DOHH2 (cell line): Measurements from ENCODE around the gene IRF9.

Source experiments
- H3F3A ChIP-seq: fragments of 200-600 bp; sonication (generic), shearing (Covaris generic); 2 replicates; pipeline ENCODE4 v1.6.0; 2016; ENCODE audit warnings: antibody characterized with exemption, mild to moderate bottlenecking; ENCODE audit not compliant: control insufficient read depth, insufficient read depth
- H3K27ac ChIP-seq: fragments of 200-600 bp; sonication (generic); 2 replicates; pipeline ENCODE4 v1.5.1; 2014; ENCODE audit warnings: low read depth, mild to moderate bottlenecking, low read length, moderate library complexity
- H3K27me3 ChIP-seq: fragments of 200-600 bp; sonication (generic); 2 replicates; pipeline ENCODE4 v1.6.1; 2014; ENCODE audit warnings: mild to moderate bottlenecking, low read length, mixed read lengths; ENCODE audit not compliant: control insufficient read depth
- H3K36me3 ChIP-seq: fragments of 200-600 bp; sonication (generic); 2 replicates; pipeline ENCODE4 v1.6.1; 2014; ENCODE audit warnings: mild to moderate bottlenecking, low read length, moderate library complexity, mixed read lengths; ENCODE audit not compliant: control insufficient read depth
- H3K4me1 ChIP-seq: fragments of 200-600 bp; sonication (generic); 2 replicates; pipeline ENCODE4 v1.6.1; 2014; ENCODE audit warnings: mild to moderate bottlenecking, low read length, mixed read lengths; ENCODE audit not compliant: control insufficient read depth
- H3K4me2 ChIP-seq: fragments of 200-600 bp; sonication (generic); 2 replicates; pipeline ENCODE4 v1.6.0; 2014; ENCODE audit warnings: mild to moderate bottlenecking, low read length, moderate library complexity
- H3K4me3 ChIP-seq: fragments of 200-600 bp; sonication (generic); 2 replicates; pipeline ENCODE4 v1.5.1; 2014; ENCODE audit warnings: mild to moderate bottlenecking, low read length, mixed read lengths
- H3K79me2 ChIP-seq: fragments of 200-600 bp; sonication (generic); 2 replicates; pipeline ENCODE4 v1.6.1; 2014; ENCODE audit warnings: mild to moderate bottlenecking, low read length, mixed read lengths; ENCODE audit not compliant: control insufficient read depth
- H3K9me2 ChIP-seq: fragments of 200-600 bp; sonication (generic); replicated peaks from 2 replicates; pipeline ENCODE4 v1.6.1; 2014; ENCODE audit warnings: mild to moderate bottlenecking, low read length, mixed read lengths; ENCODE audit not compliant: control insufficient read depth
- H3K9me3 ChIP-seq: fragments of 200-600 bp; sonication (generic); 2 replicates; pipeline ENCODE4 v1.6.1; 2014; ENCODE audit warnings: antibody characterized with exemption, low read length, mixed read lengths; ENCODE audit not compliant: control insufficient read depth, insufficient read depth
- H4K20me1 ChIP-seq: fragments of 200-600 bp; sonication (generic); 2 replicates; pipeline ENCODE4 v1.6.0; 2014; ENCODE audit warnings: low read depth, mild to moderate bottlenecking, antibody characterized with exemption, low read length, moderate library complexity; ENCODE audit not compliant: control insufficient read depth, insufficient read depth
- CTCF ChIP-seq: fragments of 200-600 bp; sonication (generic); IDR thresholded peaks from one replicate; pipeline ENCODE4 v1.5.1; 2014; ENCODE audit warnings: antibody characterized with exemption, mild to moderate bottlenecking, low read depth, low read length; ENCODE audit not compliant: poor library complexity, severe bottlenecking
- EZH2phosphoT487 ChIP-seq: fragments of 200-600 bp; sonication (generic); IDR thresholded peaks from 2 replicates; pipeline ENCODE4 v1.6.1; 2017; ENCODE audit warnings: borderline replicate concordance, mild to moderate bottlenecking, antibody characterized with exemption, low read length, moderate library complexity, mixed read lengths

The IRF9 gene

GRCh38 chr14:24207625-24208024, 46.6 kb downstream of the IRF9 start:
- Histone ChIP-seq H3K79me2 (peaks cover 22% of the 10 kb centered on the region), H4K20me1 (no peaks in the 10 kb centered on the region), H3K9me3 (peaks cover 5% of the 10 kb centered on the region; the same call in 1 of the 2 replicates), H3K27me3 (no peaks in the 10 kb centered on the region), H3K4me3 (no peak overlapping the region), H3K36me3 (peaks cover 82% of the 10 kb centered on the region), H3K27ac (no peak overlapping the region), H3K4me2 (no peak overlapping the region), H3K4me1 (peaks cover 9% of the 10 kb centered on the region), H3K9me2 (no peaks in the 10 kb centered on the region), H3F3A (0 out of 2 replicates have a peak, but pooled peaks cover 6% of the 10 kb centered on the region)
- TF ChIP-seq CTCF (no peak), EZH2phosphoT487 (no peak)

- Histone ChIP-seq H3K79me2 (peaks cover 38% of the 10 kb centered on the region), H3F3A (peaks cover 17% of the 10 kb centered on the region), H3K9me2 (no peaks in the 10 kb centered on the region), H3K27me3 (no peaks in the 10 kb centered on the region), H3K4me3 (no peak overlapping the region), H3K4me1 (peaks cover 31% of the 10 kb centered on the region), H3K4me2 (peak overlapping the region; percentile 82; the same call in 1 of the 2 replicates), H4K20me1 (no peaks in the 10 kb centered on the region), H3K27ac (no peak overlapping the region), H3K36me3 (peaks cover 68% of the 10 kb centered on the region), H3K9me3 (no peaks in the 10 kb centered on the region)
- TF ChIP-seq CTCF, result no peak
Measured at GRCh38 chr14:24211311-24211710, 50.2 kb downstream of the IRF9 start.

GRCh38 chr14:24212924-24213865, 52.1 kb downstream of the IRF9 start, which contains the start of gene CHMP4A:
Gene CHMP4A, minus strand, starts transcription at chr14:24213488. Its CDS starts 49 bp downstream, at chr14:24213439.
- H3K27ac ChIP-seq, result peak within 1 kb of the TSS; percentile 87
- TF ChIP-seq EZH2phosphoT487 (no peak), CTCF (no peak)
- H3K4me1 ChIP-seq, result peaks cover 31% of the 10 kb centered on the region
- H3K4me2 ChIP-seq, result peak within 1 kb of the TSS; percentile 82
- no peaks in the 10 kb centered on the region for H3K27me3 ChIP-seq
- no peaks in the 10 kb centered on the region for H4K20me1 ChIP-seq
- peak within 1 kb of the TSS; percentile 99 for H3K4me3 ChIP-seq
- H3K9me3 ChIP-seq, result no peaks in the 10 kb centered on the region
- H3K9me2 ChIP-seq, result no peaks in the 10 kb centered on the region
- peaks cover 55% of the 10 kb centered on the region for H3K36me3 ChIP-seq
- peaks cover 25% of the 10 kb centered on the region for H3F3A ChIP-seq
- peaks cover 35% of the 10 kb centered on the region for H3K79me2 ChIP-seq
